Activated CD8-positive, alpha-beta memory T cell treated with anti-CD3 and anti-CD28 coated beads, Interleukin-2, amount 50 U/mL, for 48 hours (primary cell): Measurements from ENCODE around the gene RIPOR2.
"Not testable (repeated sequence)": the region's sequence is repeated elsewhere in the genome, so short reads cannot be mapped to it uniquely, and the experiment has no call there.

Source experiments
- DNase-seq: peaks from one replicate; pipeline ENCODE4 v3.0.0-alpha.2; 2020

The RIPOR2 gene

DNA sequence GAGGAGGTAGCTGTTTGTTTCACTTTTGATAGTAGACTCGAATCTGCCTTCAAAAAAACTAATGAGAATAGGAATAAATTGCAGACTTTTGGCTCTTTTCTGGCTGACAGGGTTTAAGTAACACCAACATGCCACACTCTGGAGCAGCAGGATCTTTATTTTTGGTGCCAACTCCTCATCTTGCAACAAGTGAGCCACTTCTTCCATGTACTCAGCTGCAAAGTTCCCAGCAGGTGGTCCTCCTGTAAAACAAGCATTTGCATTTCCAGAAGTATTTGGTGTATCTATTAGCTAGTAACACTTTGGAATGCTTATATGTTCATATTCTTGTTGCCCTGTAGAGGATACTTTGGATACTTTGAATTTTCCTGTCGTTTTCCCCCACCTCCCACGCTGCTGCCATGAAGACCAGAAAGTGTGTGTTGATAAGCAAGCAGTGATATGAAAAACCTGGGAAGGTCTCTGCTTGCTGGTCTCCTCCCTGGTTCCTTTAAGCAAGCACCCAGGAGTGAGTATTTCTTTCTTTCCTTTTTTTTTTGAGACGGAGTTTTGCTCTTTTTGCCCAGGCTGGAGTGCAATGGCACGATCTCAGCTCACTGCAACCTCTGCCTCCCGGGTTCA is 138.1 kb downstream of the RIPOR2 start:
- no peak for DNase-seq

DNA sequence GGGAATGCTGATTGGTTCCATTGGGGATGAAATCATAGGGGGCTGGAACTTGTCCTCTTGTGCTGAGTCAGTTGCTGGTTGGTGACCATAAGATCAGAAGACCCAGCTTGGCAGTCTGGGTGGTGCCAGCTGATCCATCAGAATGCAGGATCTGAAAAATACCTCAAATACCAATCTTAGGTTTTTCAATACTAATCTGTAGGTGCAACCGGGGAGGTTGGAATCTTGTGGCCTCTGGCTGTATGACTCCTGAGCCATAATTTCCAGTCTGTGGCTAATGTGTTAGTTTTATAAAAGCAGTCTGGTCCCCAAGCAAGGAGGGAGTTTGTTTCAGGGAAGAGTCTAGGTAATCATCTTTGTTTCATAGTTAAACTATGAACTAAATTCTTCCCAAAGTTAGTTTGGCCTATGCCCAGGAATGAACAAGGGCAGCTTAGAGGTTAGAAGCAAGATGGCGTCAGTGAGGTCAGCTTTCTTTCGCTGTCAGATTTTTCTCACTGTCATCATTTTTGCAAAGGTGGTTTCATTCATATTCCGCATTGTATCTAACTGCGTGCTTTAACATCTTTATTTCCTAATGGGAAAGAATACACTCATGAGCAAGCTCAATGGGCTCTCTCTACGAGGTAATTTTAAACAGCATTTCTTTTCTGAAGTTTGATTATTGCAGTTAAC is 139.0 kb downstream of the RIPOR2 start:
- no peak for DNase-seq

DNA sequence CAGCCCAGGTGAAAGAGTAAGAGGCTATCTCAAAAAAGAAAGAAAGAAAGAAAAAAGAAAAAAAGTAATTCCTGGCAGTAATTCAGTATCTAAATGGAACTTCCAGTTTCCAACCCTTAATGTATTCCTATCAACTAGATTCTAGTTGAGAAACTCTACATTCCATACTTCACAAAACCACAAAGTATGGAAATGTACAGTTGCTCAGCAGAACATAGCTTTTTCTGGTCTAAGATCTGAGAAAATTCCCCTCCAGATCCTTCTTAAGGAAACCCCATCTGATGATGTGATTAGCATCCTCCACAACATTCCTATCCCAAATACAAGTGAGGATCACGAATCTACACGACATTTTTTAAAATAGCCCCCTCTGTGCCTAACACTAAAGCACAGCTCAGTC is 140.7 kb downstream of the RIPOR2 start:
- no peak for DNase-seq

DNA sequence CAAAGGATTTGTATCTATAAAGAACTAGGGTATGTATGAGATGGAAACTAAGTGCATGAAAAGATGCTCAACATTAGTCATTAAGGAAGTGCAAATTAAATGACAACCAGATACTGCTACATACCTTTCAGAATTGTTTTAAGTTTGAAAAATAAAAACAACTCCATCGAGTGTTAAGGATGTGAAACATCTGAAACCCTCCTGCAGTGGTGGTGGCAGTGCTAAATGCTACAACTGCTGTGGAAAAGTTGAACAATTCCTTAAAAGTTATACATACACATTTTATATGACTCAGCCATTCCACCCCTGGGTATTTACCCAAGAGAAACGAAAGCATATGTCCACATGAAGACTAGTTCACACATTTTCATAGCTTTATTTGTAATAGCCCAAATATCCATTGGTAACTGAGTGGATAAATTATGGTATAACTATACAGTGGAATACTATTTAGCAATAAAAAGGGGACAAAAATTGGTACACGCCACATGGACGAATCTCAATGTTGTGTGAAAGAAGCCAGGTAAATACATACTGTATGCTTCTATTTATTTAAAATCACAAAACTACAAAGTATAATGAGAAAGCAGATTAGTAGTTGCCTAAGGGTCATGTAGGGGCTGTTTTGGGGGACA is 147.6 kb downstream of the RIPOR2 start:
- DNase-seq, result no peak

DNA sequence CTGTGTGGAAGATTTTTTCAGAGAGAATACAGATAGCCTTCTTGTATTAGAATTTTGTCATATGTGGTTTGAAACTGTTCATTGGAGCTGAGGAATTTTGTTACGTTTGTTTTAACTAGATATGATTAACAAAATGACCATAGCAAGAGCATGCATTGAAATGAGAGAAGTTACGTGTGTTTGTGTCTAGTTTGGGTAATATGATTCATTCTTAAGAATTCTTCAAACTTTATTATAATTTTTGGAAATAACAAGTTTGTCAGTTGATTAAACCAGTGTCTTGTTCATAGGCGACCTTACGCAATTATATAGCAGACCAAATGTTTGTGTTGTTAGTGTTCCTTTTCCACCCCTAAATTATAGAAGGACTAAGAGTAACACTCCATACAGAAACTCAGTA is 155.6 kb downstream of the RIPOR2 start:
- DNase-seq, result no peak

DNA sequence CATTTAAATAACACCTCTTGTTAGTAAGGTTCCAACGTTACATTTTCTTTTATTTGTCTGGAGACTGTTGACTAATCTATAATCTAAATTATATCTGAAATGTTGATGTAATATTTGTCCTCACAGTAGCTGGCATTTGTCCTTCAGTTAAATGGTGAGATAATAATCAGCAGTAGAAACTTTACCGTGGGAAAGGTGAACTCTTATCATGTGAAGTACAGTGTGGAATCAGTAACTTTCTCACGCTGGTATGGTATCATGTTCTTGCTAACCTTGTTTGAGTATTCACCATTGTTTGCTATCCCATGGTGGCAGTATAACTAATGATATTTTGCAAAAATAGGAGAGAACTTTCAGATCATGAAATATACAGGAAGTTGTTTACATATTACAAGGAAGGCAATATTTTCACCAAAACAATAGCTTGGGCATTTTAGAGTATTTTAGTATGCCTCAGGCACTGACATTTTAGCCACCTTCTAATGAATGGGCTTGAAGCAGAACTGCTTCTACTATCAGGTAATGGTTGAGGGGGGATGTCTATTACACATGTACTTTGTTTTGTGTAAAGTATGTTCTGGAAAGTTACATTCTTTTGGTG is 156.2 kb downstream of the RIPOR2 start:
- no peak for DNase-seq

DNA sequence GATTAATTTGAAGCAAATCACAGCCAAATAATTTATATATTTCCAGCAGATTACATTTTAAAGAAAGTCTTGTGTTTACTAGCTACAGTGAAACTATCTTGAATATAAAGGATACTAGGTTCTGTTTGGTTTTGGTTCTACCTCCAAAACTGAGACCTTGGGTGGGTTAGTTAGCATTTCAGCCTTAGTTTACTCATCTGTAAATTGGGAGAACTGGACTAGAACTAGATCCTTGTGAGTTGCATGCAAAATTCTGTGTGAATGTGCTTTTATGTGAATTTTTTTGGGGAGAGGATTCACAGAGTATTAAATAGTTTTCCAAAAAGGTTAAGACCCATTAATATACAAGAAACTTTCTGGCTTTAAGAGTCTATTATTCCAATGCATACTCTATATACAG is 156.9 kb downstream of the RIPOR2 start:
- DNase-seq, result no peak

DNA sequence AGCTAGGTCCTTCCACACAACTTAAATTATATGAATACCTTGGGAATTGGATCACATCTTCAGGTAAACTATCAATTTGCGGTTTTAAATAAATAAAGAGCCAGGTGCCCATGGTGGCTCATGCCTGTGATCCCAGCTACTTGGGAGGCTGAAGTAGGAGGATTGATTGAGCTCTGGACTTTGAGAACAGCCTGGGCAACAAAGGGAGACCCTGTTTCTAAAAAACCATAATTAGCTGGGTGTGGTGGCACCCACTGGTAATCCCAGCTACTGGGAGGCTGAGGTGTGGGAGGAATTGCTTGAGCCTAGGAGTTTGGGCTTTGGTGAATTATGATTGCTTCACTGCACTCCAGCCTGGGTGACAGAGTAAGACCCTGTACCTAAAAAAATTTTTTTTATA is 157.6 kb downstream of the RIPOR2 start:
- DNase-seq, result no peak

DNA sequence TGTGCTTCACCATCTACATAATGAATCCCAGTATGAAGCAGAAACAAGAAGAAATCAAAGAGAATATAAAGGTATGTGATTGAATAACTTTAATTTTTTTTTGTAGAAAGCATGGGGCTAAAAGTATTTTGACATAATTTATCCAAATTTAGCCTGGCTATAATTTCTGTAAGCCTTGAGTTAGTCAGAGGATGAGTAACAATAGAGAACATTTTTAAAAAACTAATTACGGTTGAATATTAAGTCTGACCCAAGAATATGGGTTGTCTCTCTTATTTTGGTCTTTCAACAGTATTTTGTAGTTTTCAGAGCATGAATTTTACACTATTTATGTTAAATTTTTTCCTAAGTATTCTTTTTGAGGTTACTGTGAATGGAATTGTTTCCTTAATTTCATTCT is 158.5 kb downstream of the RIPOR2 start:
- no peak for DNase-seq

DNA sequence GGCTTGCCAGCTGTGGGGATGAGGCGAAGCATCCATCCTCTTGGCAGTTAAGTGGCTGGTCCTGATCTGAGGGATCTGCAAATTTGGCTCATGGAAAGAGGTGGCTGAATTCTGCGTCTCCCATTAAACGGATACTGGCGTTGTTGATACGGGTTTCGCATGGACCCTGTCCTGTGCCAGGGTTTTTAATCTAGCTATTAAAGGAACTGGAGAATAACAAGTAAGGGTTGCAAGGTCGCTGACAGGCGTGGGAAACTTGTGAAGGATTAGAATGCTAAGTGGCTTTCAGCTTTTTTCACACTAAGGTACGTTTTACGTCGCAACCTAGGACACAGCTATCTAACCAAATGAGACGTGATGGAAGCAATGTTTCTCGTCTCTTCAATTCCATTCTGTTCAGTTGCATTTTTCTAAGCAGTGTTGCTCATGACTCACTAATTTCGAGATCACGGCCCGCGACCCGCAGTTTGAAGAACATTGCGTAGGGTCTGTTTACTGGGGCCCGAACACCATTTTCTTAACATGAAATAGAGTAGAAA is 160.2 kb downstream of the RIPOR2 start:
- no peak for DNase-seq

DNA sequence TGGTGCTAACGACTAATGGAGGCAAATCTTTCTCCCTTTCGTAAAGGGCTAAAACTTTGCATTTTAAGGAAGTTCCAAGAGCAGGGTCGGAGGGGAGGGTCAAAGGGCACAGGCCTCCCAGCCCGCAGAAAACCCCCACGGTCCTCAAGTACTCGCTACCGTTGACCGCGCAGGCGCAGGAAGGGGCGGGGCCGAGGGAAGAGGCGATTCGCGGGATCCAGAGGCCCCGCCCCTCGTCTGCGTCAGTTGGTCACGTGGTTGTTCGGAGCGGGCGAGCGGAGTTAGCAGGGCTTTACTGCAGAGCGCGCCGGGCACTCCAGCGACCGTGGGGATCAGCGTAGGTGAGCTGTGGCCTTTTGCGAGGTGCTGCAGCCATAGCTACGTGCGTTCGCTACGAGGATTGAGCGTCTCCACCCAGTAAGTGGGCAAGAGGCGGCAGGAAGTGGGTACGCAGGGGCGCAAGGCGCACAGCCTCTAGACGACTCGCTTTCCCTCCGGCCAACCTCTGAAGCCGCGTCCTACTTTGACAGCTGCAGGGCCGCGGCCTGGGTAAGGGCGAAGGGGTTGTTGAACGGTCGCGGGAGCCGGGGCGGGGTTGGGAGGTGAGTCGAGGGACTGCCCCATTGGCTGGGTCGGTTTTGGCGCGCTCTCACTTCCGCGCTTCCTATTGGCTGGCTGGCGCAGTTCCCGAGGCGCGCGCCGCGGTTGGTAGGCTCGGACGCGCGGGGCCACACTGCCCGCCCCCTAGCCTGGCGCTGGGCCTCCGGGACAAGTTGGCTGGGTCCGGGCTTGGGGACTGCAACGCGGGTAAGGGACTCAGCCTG is 160.9 kb downstream of the RIPOR2 start, which contains the start of gene GMNN:
TSS of gene GMNN (plus strand) at position 242 of the 824 bp plus-strand sequence. CDS start 2,310 bp downstream, outside the sequence.
- DNase-seq, result peak; percentile 99

DNA sequence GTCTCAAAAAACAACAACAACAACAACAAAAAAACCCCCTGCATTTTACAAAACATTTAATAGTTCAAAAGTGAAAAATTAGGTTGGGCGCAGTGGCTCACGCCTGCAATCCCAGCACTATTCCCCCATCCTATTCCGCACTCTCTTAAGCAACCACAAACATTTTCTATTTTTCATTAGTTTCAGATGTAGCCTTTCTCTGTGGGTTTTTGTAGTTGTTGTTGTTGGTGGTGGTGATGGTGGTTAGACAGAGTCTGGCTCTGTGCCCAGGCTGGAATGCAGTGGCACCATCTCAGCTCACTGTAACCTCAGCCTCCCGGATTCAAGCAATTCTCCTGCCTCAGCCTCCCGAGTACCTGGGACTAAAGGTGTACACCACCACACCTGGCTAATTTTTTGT is 167.4 kb downstream of the RIPOR2 start:
- no peak for DNase-seq

DNA sequence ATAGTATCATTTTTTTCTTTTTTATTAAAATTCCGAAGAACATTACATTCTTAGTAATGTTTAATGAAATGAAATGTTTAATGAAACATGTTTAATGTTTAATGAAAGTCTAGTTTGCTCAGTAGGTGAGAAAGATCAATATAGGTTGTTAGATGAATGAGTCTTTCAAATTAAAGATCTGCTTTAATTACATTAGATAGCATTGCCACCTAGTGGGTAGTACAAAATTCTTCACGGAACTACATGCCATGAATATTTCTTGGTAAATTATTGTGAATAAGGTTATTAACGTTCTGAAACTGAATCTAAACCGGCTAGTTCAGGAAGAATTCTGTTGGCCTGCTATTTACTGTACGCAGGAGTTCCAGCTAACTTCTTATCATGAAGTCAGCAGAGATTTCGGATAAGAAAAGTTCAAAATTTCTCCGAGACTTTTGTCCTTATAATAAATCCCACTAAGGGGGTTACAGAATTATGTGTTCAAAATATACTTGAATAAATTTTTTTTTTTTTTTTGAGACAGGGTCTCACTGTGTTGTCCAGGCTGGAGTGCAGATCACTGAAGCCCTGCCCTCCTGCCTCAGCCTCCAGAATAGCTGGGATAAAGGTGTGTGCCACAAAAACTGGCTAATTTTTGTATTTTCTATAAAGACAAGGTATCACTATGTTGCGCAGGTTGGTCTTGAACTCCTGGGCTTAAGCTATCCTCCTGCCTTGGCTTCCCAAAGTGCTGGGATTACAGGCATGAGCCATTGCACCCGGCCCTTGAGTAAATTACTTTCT is 168.9 kb downstream of the RIPOR2 start:
- DNase-seq, result no peak

DNA sequence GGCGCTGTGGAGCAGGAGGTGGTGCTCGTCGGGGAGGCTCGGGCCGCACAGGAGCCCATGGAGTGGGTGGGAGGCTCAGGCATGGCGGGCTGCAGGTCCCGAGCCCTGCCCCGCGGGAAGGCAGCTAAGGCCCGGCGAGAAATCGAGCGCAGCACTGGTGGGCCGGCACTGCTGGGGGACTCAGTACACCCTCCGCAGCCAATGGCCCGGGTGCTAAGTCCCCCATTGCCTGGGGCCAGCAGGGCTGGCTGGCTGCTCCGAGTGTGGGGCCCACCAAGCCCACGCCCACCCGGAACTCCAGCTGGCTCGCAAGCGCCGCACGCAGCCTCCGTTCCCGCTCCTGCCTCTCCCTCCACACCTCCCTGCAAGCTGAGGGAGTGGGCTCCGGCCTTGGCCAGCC is 169.8 kb downstream of the RIPOR2 start:
- not testable (repeated sequence) for DNase-seq

DNA sequence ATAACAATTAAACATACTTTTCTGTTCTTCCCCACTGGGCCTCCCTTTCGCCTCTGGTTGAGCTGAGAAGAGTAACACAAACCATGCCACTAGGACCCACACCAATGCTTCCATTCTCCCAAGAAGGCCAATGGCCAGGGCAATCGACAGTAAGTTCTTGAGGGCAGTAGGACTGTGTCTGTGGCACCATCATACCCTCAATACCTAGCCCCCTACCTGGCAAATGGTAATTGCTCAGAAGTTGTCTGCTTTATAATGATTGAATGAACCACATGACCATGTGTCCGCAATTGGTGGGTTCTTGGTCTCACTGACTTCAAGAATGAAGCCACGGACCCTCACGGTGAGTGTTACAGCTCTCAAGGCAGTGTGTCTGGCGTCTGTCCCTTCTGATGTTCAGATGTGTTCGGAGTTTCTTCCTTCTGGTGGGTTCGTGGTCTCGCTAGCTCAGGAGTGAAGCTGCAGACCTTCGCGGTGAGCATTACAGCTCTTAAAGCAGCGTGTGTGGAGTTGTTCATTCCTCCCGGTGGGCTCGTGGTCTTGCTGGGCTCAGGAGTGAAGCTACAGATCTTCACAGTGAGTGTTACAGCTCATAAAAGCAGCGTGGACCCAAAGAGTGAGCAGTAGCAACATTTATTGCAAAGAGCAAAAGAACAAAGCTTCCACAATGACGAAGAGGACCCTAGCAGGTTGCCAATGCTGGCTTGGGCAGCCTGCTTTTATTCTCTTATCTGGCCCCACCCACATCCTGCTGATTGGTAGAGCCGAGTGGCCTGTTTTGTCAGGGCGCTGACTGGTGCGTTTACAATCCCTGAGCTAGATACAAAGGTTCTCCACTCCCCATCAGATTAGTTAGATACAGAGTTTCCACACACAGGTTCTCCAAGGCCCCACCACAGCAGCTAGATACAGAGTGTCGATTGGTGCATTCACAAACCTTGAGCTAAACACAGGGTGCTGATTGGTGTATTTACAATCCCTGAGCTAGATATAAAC is 170.6 kb downstream of the RIPOR2 start:
- not testable (repeated sequence) for DNase-seq

DNA sequence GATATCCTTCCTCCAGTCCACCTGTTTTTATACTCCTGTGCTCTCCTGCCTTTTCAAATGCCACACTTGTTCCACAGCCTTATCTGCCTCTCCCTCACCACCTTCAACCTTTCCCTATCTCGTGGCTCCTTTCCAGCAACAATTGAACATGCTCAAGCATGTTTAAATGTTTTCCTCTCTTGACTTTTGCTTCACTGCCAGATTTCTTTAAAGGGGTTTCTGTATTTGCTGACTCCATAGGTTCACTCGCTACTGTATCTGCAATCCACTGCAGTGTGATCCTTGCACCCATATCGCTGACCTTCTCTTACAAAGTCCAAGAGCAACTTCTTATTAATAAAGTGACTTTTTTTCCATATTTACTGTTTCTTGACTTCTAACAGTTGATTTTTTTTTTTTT is 172.2 kb downstream of the RIPOR2 start:
- DNase-seq, result no peak

DNA sequence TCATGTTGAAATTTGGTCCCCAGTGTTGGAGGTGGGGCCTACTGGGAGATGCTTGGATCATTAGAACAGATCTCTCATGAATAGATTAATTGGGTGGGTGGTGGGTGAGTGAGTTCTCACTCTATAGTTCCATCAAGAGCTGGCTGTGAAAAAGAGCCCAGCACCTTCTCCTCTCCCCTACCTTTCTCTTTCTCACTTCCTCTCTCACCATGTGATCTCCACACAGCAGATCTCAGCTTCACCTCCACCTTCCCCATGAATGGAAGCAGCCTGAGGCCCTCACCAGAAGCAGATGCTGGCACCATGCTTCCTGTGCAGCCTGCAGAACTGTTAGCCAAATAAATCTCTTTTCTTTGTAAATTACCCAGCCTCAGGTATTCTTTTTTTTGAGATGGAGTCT is 173.9 kb downstream of the RIPOR2 start:
- DNase-seq, result no peak

DNA sequence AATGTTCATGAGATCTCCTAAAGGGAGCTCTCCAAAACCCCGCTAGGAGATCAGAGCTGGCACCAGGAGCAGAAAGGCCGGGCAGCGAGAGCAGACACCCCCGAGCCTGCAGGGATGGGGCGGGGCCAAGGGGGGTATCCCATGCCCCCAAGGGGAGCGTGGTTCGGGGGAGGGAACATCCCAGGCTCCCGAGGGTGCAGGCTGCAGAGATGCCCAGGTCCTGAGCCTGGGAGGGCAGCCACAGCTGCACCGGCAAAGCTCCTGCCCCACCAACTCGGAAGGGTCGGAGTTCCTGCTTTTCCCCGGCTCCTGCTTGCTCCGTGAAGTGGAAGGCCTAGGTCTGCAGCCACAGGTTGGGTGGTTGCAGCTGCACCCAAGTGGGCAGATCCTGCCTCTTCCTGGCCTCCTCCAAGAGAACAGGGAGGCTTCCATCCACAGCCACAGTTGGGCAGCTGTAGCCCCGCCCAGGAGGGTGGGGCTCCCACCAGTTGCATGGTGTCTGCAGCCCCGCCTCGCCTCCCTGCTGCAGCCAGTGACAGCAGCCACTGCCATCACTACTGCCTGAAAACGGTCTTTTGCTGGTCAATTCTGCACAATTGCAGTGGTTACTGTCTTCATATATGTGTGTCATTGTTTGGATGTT is 174.4 kb downstream of the RIPOR2 start:
- DNase-seq, result no peak

DNA sequence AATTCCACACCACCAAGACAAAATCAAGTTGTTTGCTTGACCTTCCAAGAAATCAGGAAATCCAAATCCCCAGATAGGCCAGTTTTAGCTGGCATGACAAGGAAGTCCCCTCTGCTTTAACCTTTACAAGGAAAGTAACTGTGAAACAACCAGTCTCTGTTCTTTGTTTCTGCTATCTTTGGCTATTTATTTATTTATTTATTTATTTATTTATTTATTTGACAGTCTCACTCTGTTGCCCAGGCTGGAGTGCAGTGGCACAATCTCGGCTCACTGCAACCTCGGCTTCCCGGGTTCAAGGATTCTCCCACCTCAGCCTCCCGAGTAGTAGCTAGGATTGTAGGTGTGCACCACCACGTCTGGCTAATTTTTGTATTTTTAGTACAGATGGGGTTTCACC is 175.6 kb downstream of the RIPOR2 start:
- no peak for DNase-seq

DNA sequence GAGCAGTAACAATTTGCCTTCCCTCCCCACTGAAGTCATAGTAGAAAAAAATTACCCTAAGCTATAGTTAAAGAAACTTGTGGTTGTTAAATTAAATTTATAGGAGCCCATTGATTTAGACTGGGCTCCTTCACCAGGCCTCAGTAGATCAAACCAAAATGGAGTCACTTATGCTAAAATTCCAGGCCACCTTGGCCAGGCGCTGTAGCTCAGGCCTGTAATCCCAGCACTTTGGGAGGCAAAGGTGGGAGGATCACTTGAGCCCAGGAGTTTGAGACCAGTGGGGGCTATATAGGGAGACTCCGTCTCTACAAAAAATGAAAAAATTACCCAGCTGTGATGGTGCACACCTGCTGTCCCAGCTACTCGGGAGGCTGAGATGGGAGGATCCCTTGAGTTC is 176.0 kb downstream of the RIPOR2 start:
- no peak for DNase-seq
